AG04449 (cell line): ENCODE measurements around the gene NPTN.

Source experiments
- CTCF ChIA-PET: fragments of 350-600 bp; formaldehyde crosslinking; extraction: SDS; loops from one replicate; lab custom pipeline; 2021; ENCODE audit warnings: antibody characterized with exemption; lab: Yijun Ruan, JAX
- POLR2A ChIA-PET: fragments of 400-600, 350-600 bp; formaldehyde crosslinking; extraction: SDS; loops from one replicate; lab custom pipeline; 2020; ENCODE audit warnings: antibody characterized with exemption, inconsistent platforms; lab: Yijun Ruan, JAX
- DNase-seq: peaks from one replicate; pipeline ENCODE4 v3.0.0-alpha.2; 2010; ENCODE audit warnings: low read depth, low spot score
- H3K4me3 ChIP-seq: 2 replicates; pipeline ENCODE4 v1.5.1; 2011; ENCODE audit warnings: low read depth, mild to moderate bottlenecking, control low read depth, low read length
- CTCF ChIP-seq: IDR thresholded peaks from one replicate; pipeline ENCODE4 v1.5.1; 2011; ENCODE audit warnings: mild to moderate bottlenecking, moderate library complexity, low read length, control low read depth, inconsistent platforms; ENCODE audit not compliant: insufficient read depth; ENCODE audit errors: missing control alignments

Gene NPTN

DNA sequence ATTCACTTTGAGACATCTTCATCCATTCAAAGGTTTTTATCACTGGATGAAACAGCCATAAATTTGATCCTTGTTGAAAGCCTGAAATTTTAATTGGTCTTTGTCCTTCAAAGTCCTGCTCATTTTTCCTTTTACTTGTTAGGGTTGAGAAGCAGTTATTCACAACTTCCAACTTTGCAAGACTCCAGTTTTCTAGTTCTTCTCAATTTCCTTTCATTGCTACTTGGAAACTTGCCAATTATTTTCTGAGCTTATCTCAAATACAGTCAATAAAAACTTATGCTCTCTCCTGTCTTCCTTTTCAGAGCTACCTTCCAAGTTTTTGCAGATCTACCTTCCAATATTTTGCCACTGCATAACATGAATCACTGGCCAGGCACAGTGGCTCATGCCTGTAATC, 27.3 kb upstream of the NPTN start:
- ChIA-PET CTCF (interaction anchor here (1.3 to 2.5 kb wide), 5 partner anchors 12 to 40 kb away, joined by 3 to 8 read pairs (median 5); no protein-coding TSS in a partner anchor), POLR2A (no interaction called here)
- H3K4me3 ChIP-seq = no peak overlapping the region
- no peak for DNase-seq
- TF ChIP-seq CTCF = no peak

GRCh38 chr15:73658645-73659044, 25.5 kb upstream of the NPTN start:
- H3K4me3 ChIP-seq = no peak overlapping the region
- POLR2A ChIA-PET = no interaction called here
- DNase-seq = no peak
- no peak for TF ChIP-seq CTCF
- CTCF ChIA-PET = interaction anchor here (1.0 to 1.7 kb wide), 2 partner anchors 22 to 41 kb away, joined by 3 to 12 read pairs; no protein-coding TSS in a partner anchor

GRCh38 chr15:73655724-73656123, 22.5 kb upstream of the NPTN start:
- ChIA-PET CTCF (no interaction called here), POLR2A (no interaction called here)
- H3K4me3 ChIP-seq = no peak overlapping the region
- no peak for TF ChIP-seq CTCF
- DNase-seq = no peak

- POLR2A ChIA-PET = no interaction called here
- H3K4me3 ChIP-seq = no peak overlapping the region
- TF ChIP-seq CTCF = no peak
- CTCF ChIA-PET = interaction anchor here (1.0 to 3.2 kb wide), 2 partner anchors 9 to 17 kb away, joined by 3 to 22 read pairs; no protein-coding TSS in a partner anchor
- no peak for DNase-seq
Measured at GRCh38 chr15:73654659-73655058, 21.5 kb upstream of the NPTN start.

DNA sequence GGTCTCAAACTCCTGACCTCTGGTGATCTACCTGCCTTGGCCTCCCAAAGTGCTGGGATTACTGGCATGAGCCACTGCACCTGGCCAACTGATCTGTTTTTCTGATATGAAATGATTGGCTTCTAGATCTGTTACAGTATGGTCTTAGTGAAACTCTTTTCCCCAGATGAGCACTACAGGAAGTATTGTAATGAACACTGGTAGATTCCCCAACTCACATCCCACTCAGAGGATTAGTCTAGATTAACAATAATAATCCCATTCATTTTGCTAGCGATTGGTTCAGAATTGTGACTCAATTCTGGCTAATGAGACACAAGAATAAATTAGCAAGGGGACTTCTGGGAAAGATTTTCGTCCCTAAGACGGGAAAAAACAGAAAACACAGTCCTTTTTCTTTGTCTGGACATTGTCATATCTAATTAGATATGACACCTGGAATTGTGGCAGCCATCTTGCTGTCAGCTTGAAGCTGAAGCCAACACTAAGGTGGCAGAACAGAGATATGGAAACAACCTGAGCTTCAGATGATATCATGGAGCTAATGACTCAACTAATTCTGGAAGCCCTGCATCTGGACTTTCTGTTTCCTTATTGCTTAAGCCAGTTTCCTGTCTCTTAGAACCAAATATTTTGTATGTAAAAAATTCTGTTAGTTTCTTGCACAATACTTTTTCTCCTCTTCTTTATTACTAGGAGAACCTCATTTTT, 17.4 kb upstream of the NPTN start:
- no peak for DNase-seq
- POLR2A ChIA-PET = no interaction called here
- CTCF ChIA-PET = interaction anchor here (0.6 to 3.0 kb wide), 3 partner anchors 14 to 107 kb away, joined by 3 to 33 read pairs (median 5); no protein-coding TSS in a partner anchor
- TF ChIP-seq CTCF = no peak
- no peak overlapping the region for H3K4me3 ChIP-seq

DNA sequence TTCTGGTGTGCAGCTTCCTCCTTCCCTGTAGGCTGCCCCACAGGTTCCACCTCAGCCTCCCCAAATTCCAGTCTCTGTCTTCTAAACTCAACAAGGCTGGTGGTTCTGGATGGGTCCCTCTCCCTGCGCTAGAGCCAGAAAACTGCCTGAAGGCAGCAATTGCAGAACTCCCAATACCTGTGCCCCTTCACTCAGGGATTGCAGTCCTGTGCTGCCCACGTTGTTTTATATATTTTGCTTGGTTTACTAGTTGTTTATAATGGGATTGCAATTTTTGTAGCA, 14.8 kb upstream of the NPTN start:
- DNase-seq = no peak
- CTCF ChIA-PET = interaction anchor here (5.4 kb wide), 1 partner anchor 11 kb away, joined by 74 read pairs; no protein-coding TSS in a partner anchor
- POLR2A ChIA-PET = no interaction called here
- H3K4me3 ChIP-seq = no peak overlapping the region
- no peak for TF ChIP-seq CTCF
